Panc1 (cell line): ENCODE results near the gene RFC1. TPM values are rescaled to one million over a fixed set of nuclear protein-coding genes. Genes with fewer than 3 reads are reported as not detected.
"Not testable (repeated sequence)": the region's sequence is repeated elsewhere in the genome, so short reads cannot be mapped to it uniquely, and the experiment has no call there.

Source experiments
- ATAC-seq: fragments of 200-7000 bp; cut with Tn5 transposase; 2 replicates; pipeline ENCODE4 v1.9.1; 2020; ENCODE audit warnings: mild to moderate bottlenecking, moderate library complexity
- BruUV-seq: library from RNA; stranded (reverse); fragments of 400-500 nt; replicated peaks from 2 replicates; lab custom pipeline; 2021; lab: Mats Ljungman, UMichigan
- CTCF ChIA-PET: fragments of 300-600 bp; sonication (Branson Sonifier 250); formaldehyde crosslinking; loops from one replicate; lab custom pipeline; 2022; ENCODE audit warnings: antibody characterized with exemption; lab: Charles Lee
- POLR2A ChIA-PET: fragments of 300-600 bp; sonication (Branson Sonifier 250); formaldehyde crosslinking; loops from one replicate; lab custom pipeline; 2022; ENCODE audit warnings: antibody characterized with exemption; lab: Charles Lee
- DNase-seq: peaks from one replicate; pipeline ENCODE4 v3.0.0-alpha.2; 2010; ENCODE audit warnings: low read depth, low spot score
- H3K27ac ChIP-seq: 2 replicates; pipeline ENCODE4 v1.5.1; 2011; ENCODE audit warnings: mild to moderate bottlenecking, low read length, inconsistent platforms
- H3K27me3 ChIP-seq: fragments of 200-500 bp; sonication (Bioruptor generic); 2 replicates; pipeline ENCODE4 v1.6.0; 2014; ENCODE audit warnings: low read length, inconsistent platforms; ENCODE audit not compliant: control insufficient read depth, insufficient read depth
- H3K36me3 ChIP-seq: fragments of 200-500 bp; sonication (Bioruptor generic); 2 replicates; pipeline ENCODE4 v1.5.1; 2014; ENCODE audit warnings: inconsistent platforms, mild to moderate bottlenecking, low read length, moderate library complexity; ENCODE audit not compliant: control insufficient read depth, insufficient read depth
- H3K4me1 ChIP-seq: 2 replicates; pipeline ENCODE4 v1.5.1; 2011; ENCODE audit warnings: inconsistent platforms, mild to moderate bottlenecking, low read length, moderate library complexity; ENCODE audit not compliant: control insufficient read depth, insufficient read depth
- H3K4me3 ChIP-seq, 2 experiments: 2 replicates each; pipeline ENCODE4 v1.5.1; 2011 to 2012; ENCODE audit warnings: low read depth in 2 of 2, low read length in 2 of 2, mild to moderate bottlenecking in 2 of 2, inconsistent platforms in 1 of 2, moderate library complexity in 1 of 2
- H3K9me3 ChIP-seq: fragments of 200-500 bp; sonication (Bioruptor generic); 2 replicates; pipeline ENCODE4 v1.5.1; 2014; ENCODE audit warnings: low read depth, mild to moderate bottlenecking, inconsistent platforms, low read length, moderate library complexity; ENCODE audit not compliant: control insufficient read depth, insufficient read depth
- CTCF ChIP-seq: fragments of 450-650 bp; IDR thresholded peaks from 2 replicates; pipeline ENCODE4 v1.5.1; 2017; ENCODE audit warnings: mild to moderate bottlenecking
- POLR2AphosphoS5 ChIP-seq: IDR thresholded peaks from 2 replicates; pipeline ENCODE4 v1.6.1; 2012; ENCODE audit warnings: mild to moderate bottlenecking, low read depth, low read length, moderate library complexity
- REST ChIP-seq, 2 experiments: IDR thresholded peaks; 2 replicates each; pipeline ENCODE4 v1.6.1; 2011 to 2012; ENCODE audit warnings: low read depth in 2 of 2, control low read depth in 1 of 2, low read length in 1 of 2, mild to moderate bottlenecking in 1 of 2, moderate library complexity in 1 of 2; ENCODE audit not compliant: insufficient read depth in 1 of 2
- SIN3A ChIP-seq: IDR thresholded peaks from 2 replicates; pipeline ENCODE4 v1.6.1; 2012; ENCODE audit warnings: low read depth, mild to moderate bottlenecking, low read length, moderate library complexity, borderline replicate concordance; ENCODE audit not compliant: insufficient read depth
- TCF7L2 ChIP-seq: IDR thresholded peaks from 2 replicates; pipeline ENCODE4 v1.6.1; 2011; ENCODE audit warnings: mild to moderate bottlenecking, low read depth, low read length, inconsistent platforms
- in situ Hi-C: cut with HindIII; loops from 2 replicates; pipeline ENCODE4 v1.10.0; 2016; ENCODE audit warnings: low sequenced_read_pairs, low pct_unique_long_range_greater_than_20kb
- intact Hi-C: fragments of 100-400 bp; cut with micrococcal nuclease; formaldehyde crosslinking; loops from one replicate; pipeline ENCODE4 v1.10.0; 2022; ENCODE audit not compliant: unreplicated experiment
- total RNA-seq: library from RNA; stranded (reverse); gene quantifications from one replicate; pipeline ENCODE4 v1.2.1, GENCODE V29; 2021; ENCODE audit not compliant: unreplicated experiment

The RFC1 gene
- total RNA-seq, 1 experiment from 2014 or later = 34.4 TPM

- ATAC-seq = peak; percentile 53; the same call in 1 of the 2 replicates
- CTCF ChIA-PET = interaction anchor here (0.5 kb wide), 1 partner anchor 32 kb away, joined by 6 read pairs; no protein-coding TSS in a partner anchor
- intact Hi-C loops = no loop called here
- H3K9me3 ChIP-seq = no peaks in the 10 kb centered on the region
- H3K27ac ChIP-seq = no peak within 1 kb of the TSS
- POLR2A ChIA-PET = no interaction called here
- no peak for TF ChIP-seq REST (IDR thresholded peaks at IDR 0.05; ENCODE audit: insufficient read depth in 1 of 2, low read depth in 2 of 2, low read length in 1 of 2)
- TF ChIP-seq SIN3A = no peak
- TF ChIP-seq TCF7L2 = no peak
- TF ChIP-seq CTCF = no peak
- no peak for TF ChIP-seq POLR2AphosphoS5
- no TSS peak for BruUV-seq
- no peaks in the 10 kb centered on the region for H3K36me3 ChIP-seq
- in situ Hi-C loops = no loop called here
- peak within 1 kb of the TSS in 1 of 2 experiments; percentile 36; a peak in 2 of 4 replicates for H3K4me3 ChIP-seq
- no peaks in the 10 kb centered on the region for H3K4me1 ChIP-seq
- no peak for DNase-seq
- no peaks in the 10 kb centered on the region for H3K27me3 ChIP-seq
These were observed 40.8 kb upstream of the RFC1 start, which contains the start of gene KLB for GRCh38 chr4:39406763-39407583. KLB (plus strand) TSS chr4:39406930; CDS start chr4:39406950, 20 bp downstream.

- H3K27me3 ChIP-seq, H3K9me3 ChIP-seq, in situ Hi-C loops, DNase-seq, H3K4me1 ChIP-seq, H3K27ac ChIP-seq, CTCF ChIA-PET, H3K4me3 ChIP-seq, H3K36me3 ChIP-seq, intact Hi-C loops, BruUV-seq: not testable (repeated sequence)
- POLR2A ChIA-PET = interaction anchor here (0.6 kb wide), 1 partner anchor 224 kb away, joined by 4 read pairs; no protein-coding TSS in a partner anchor
- 0 out of 2 replicates have a peak, but pooled peaks have one; percentile 58 for ATAC-seq
These were observed 35.5 kb upstream of the RFC1 start for GRCh38 chr4:39401640-39402039.

- Histone ChIP-seq H3K9me3 (no peaks in the 10 kb centered on the region), H3K27ac (no peak overlapping the region), H3K36me3 (no peaks in the 10 kb centered on the region), H3K4me1 (no peaks in the 10 kb centered on the region), H3K27me3 (no peaks in the 10 kb centered on the region), H3K4me3 (no peak overlapping the region)
- no TSS peak for BruUV-seq
- DNase-seq (no peak), ATAC-seq (no peak)
- in situ Hi-C loops = no loop called here
- no peak for TF ChIP-seq POLR2AphosphoS5
- TF ChIP-seq REST (IDR thresholded peaks at IDR 0.05; ENCODE audit: insufficient read depth in 1 of 2, low read depth in 2 of 2, low read length in 1 of 2) = no peak
- TF ChIP-seq SIN3A = no peak
- no peak for TF ChIP-seq CTCF
- no peak for TF ChIP-seq TCF7L2
- intact Hi-C loops = no loop called here
- POLR2A ChIA-PET = no interaction called here
- CTCF ChIA-PET = interaction anchor here (0.6 kb wide), 1 partner anchor 9 kb away, joined by 6 read pairs; no protein-coding TSS in a partner anchor
These were observed 28.5 kb upstream of the RFC1 start for GRCh38 chr4:39394706-39395105.
